Thyroid gland (tissue), 4 donors: ENCODE measurements around the gene ACAP1.

ENCODE experiments used
- CTCF ChIP-seq, 6 experiments: fragments of 200-600 bp in 3 of 6; fragments of 450-650 bp in 3 of 6; sonication (generic) in 3 of 6; IDR thresholded peaks; one replicate each; pipeline ENCODE4 v1.5.1; 2016 to 2019; ENCODE audit warnings: antibody characterized with exemption in 6 of 6, mild to moderate bottlenecking in 2 of 6, inconsistent platforms in 1 of 6, moderate library complexity in 1 of 6
- POLR2A ChIP-seq, 2 donors: fragments of 450-650 bp; IDR thresholded peaks; one replicate each; pipeline ENCODE4 v1.6.1; 2017; ENCODE audit warnings: antibody characterized with exemption in 2 of 2, mild to moderate bottlenecking in 2 of 2, moderate library complexity in 1 of 2

GRCh38 chr17:7290166-7290565 lies 46.2 kb upstream of the ACAP1 start:
- TF ChIP-seq CTCF (IDR thresholded peaks at IDR 0.05) (no peak), POLR2A (IDR thresholded peaks at IDR 0.05) (no peak)
